ENCODE data around the gene GGTA1.

Gene GGTA1

DNA sequence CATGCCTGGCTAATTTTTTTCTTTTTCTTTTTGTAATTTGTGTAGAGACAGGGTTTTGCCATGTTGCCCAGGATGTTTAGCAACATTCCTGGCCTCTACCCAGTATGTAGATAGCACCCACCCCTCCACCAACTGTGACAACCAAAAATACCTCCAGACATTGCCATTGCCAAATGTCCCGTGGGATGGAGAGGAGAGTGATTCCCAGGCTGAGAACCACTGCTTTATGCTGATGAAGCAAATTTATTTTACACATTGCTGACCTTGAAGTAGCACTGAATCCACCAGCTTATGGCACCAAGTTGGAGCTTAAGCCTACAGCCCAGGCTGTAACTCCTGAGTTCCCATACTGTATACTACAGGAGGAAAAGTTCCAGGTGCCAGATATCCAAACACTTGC, 58.5 kb downstream of the GGTA1 start:
- Histone ChIP-seq H3K36me3 (ENCODE audit: control insufficient read depth, low read length) (no peaks in the 10 kb centered on the region), H3K9me3 (ENCODE audit: control insufficient read depth, insufficient read depth, low read length) (no peaks in the 10 kb centered on the region), H4K20me1 (ENCODE audit: control insufficient read depth, insufficient read depth, low read depth, low read length) (no peaks in the 10 kb centered on the region), H3K79me2 (ENCODE audit: control insufficient read depth, low read length) (no peaks in the 10 kb centered on the region), H3F3A (ENCODE audit: control insufficient read depth, insufficient read depth) (no peaks in the 10 kb centered on the region), H3K4me1 (ENCODE audit: control insufficient read depth, low read length) (no peaks in the 10 kb centered on the region), H3K27me3 (ENCODE audit: control insufficient read depth, low read length) (peaks cover 20% of the 10 kb centered on the region), H3K4me2 (ENCODE audit: low read length) (no peak overlapping the region), H3K27ac (ENCODE audit: low read depth, low read length) (no peak overlapping the region), H3K4me3 (ENCODE audit: low read length) (no peak overlapping the region), H3K9me2 (replicated peaks; ENCODE audit: control insufficient read depth, low read length) (no peaks in the 10 kb centered on the region)
- no peak for TF ChIP-seq CTCF (IDR thresholded peaks at IDR 0.05; ENCODE audit: low read depth, low read length, poor library complexity, severe bottlenecking)
- TF ChIP-seq EZH2phosphoT487 (IDR thresholded peaks at IDR 0.05; ENCODE audit: borderline replicate concordance, low read length) = no peak

- H3F3A ChIP-seq (ENCODE audit: control insufficient read depth, insufficient read depth) = no peaks in the 10 kb centered on the region
- H3K4me1 ChIP-seq (ENCODE audit: control insufficient read depth, low read length) = no peaks in the 10 kb centered on the region
- TF ChIP-seq EZH2phosphoT487 (IDR thresholded peaks at IDR 0.05; ENCODE audit: borderline replicate concordance, low read length) = no peak
- no peak for TF ChIP-seq CTCF (IDR thresholded peaks at IDR 0.05; ENCODE audit: low read depth, low read length, poor library complexity, severe bottlenecking)
- H3K4me2 ChIP-seq (ENCODE audit: low read length) = no peak overlapping the region
- no peak overlapping the region for H3K27ac ChIP-seq (ENCODE audit: low read depth, low read length)
- H3K4me3 ChIP-seq (ENCODE audit: low read length) = no peak overlapping the region
- peaks cover 15% of the 10 kb centered on the region for H3K27me3 ChIP-seq (ENCODE audit: control insufficient read depth, low read length)
- H3K79me2 ChIP-seq (ENCODE audit: control insufficient read depth, low read length) = no peaks in the 10 kb centered on the region
- no peaks in the 10 kb centered on the region for H3K9me2 ChIP-seq (replicated peaks; ENCODE audit: control insufficient read depth, low read length)
- H4K20me1 ChIP-seq (ENCODE audit: control insufficient read depth, insufficient read depth, low read depth, low read length) = no peaks in the 10 kb centered on the region
- no peaks in the 10 kb centered on the region for H3K36me3 ChIP-seq (ENCODE audit: control insufficient read depth, low read length)
- H3K9me3 ChIP-seq (ENCODE audit: control insufficient read depth, insufficient read depth, low read length) = no peaks in the 10 kb centered on the region
Observed at GRCh38 chr9:121439711-121440664, 59.7 kb downstream of the GGTA1 start.

DNA sequence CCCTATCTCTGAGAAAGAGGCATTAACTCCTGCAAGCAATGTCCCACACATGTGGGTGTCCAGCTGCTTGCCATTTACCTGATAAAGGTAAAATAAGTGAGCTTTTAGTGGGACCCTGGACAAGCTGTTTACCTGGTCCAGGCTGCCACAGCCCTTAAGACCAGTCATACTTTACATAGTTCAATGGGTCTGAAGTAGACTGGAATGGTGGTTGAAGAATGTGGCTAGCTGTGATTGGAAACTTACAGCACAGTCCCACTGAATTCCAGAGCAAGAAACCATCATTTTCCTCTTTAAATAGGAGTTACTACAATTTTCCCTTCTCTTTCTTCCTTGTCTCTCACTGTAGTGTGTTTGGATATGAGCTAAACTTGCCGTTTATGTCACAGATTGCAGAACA, 60.6 kb downstream of the GGTA1 start:
- peaks cover 13% of the 10 kb centered on the region for H3K27me3 ChIP-seq (ENCODE audit: control insufficient read depth, low read length)
- H4K20me1 ChIP-seq (ENCODE audit: control insufficient read depth, insufficient read depth, low read depth, low read length) = no peaks in the 10 kb centered on the region
- no peaks in the 10 kb centered on the region for H3K9me2 ChIP-seq (replicated peaks; ENCODE audit: control insufficient read depth, low read length)
- no peaks in the 10 kb centered on the region for H3K79me2 ChIP-seq (ENCODE audit: control insufficient read depth, low read length)
- no peak overlapping the region for H3K27ac ChIP-seq (ENCODE audit: low read depth, low read length)
- no peaks in the 10 kb centered on the region for H3K36me3 ChIP-seq (ENCODE audit: control insufficient read depth, low read length)
- H3K4me3 ChIP-seq (ENCODE audit: low read length) = no peak overlapping the region
- TF ChIP-seq EZH2phosphoT487 (IDR thresholded peaks at IDR 0.05; ENCODE audit: borderline replicate concordance, low read length) = no peak
- no peak for TF ChIP-seq CTCF (IDR thresholded peaks at IDR 0.05; ENCODE audit: low read depth, low read length, poor library complexity, severe bottlenecking)
- H3F3A ChIP-seq (ENCODE audit: control insufficient read depth, insufficient read depth) = no peaks in the 10 kb centered on the region
- no peaks in the 10 kb centered on the region for H3K9me3 ChIP-seq (ENCODE audit: control insufficient read depth, insufficient read depth, low read length)
- no peaks in the 10 kb centered on the region for H3K4me1 ChIP-seq (ENCODE audit: control insufficient read depth, low read length)
- H3K4me2 ChIP-seq (ENCODE audit: low read length) = no peak overlapping the region

All from DOHH2 (cell line).